Osteoblast (primary cell): ENCODE measurements around the gene CHD3. TPM values are rescaled to one million over a fixed set of nuclear protein-coding genes. Genes with fewer than 3 reads are reported as not detected.

Experiments
- DNase-seq: peaks from one replicate; pipeline ENCODE4 v3.0.0; 2011; ENCODE audit warnings: low spot score, mixed read lengths; ENCODE audit not compliant: insufficient read length; ENCODE audit errors: missing footprints
- H2AFZ ChIP-seq: 2 replicates; pipeline ENCODE4 v1.6.0; 2011; ENCODE audit warnings: mild to moderate bottlenecking, low read length
- H3K27ac ChIP-seq: 2 replicates; pipeline ENCODE4 v1.5.1; 2011; ENCODE audit warnings: mild to moderate bottlenecking, low read depth, low read length, moderate library complexity
- H3K27me3 ChIP-seq: 2 replicates; pipeline ENCODE4 v1.6.0; 2012; ENCODE audit warnings: mild to moderate bottlenecking, control low read depth, inconsistent platforms, low read length, moderate library complexity; ENCODE audit not compliant: insufficient read depth
- H3K36me3 ChIP-seq: 2 replicates; pipeline ENCODE4 v1.5.1; 2011; ENCODE audit warnings: mild to moderate bottlenecking, low read length, control low read depth, moderate library complexity; ENCODE audit not compliant: insufficient read depth
- H3K4me1 ChIP-seq: 2 replicates; pipeline ENCODE4 v1.5.1; 2011; ENCODE audit warnings: mild to moderate bottlenecking, low read length, control low read depth, moderate library complexity; ENCODE audit not compliant: insufficient read depth
- H3K4me2 ChIP-seq: 2 replicates; pipeline ENCODE4 v1.6.0; 2011; ENCODE audit warnings: mild to moderate bottlenecking, low read length; ENCODE audit not compliant: insufficient read depth
- H3K4me3 ChIP-seq: fragments of 200-600 bp; sonication (generic); 3 replicates; pipeline ENCODE4 v1.5.1; 2012; ENCODE audit warnings: mild to moderate bottlenecking, low read length, inconsistent platforms; ENCODE audit not compliant: insufficient read depth
- H3K79me2 ChIP-seq: 2 replicates; pipeline ENCODE4 v1.6.0; 2012; ENCODE audit warnings: mild to moderate bottlenecking, low read length, control low read depth, inconsistent platforms; ENCODE audit not compliant: insufficient read depth
- H3K9me3 ChIP-seq: 2 replicates; pipeline ENCODE4 v1.5.1; 2011; ENCODE audit warnings: low read depth, low read length, control low read depth
- H4K20me1 ChIP-seq: 2 replicates; pipeline ENCODE4 v1.6.0; 2012; ENCODE audit warnings: mild to moderate bottlenecking, low read length, control low read depth; ENCODE audit not compliant: insufficient read depth
- CTCF ChIP-seq: IDR thresholded peaks from 2 replicates; pipeline ENCODE4 v1.5.1; 2011; ENCODE audit warnings: mild to moderate bottlenecking, low read depth, low read length, moderate library complexity; ENCODE audit errors: extremely low read depth
- total RNA-seq: library from RNA; depleted of rRNA; stranded (reverse); fragments of >200 nt; gene quantifications from 2 replicates; pipeline ENCODE4 v1.2.3, GENCODE V29; 2012

Gene CHD3
- total RNA-seq, 1 donor, result 97.0 TPM

- peaks cover 26% of the 10 kb centered on the region for H3K79me2 ChIP-seq
- no peak for TF ChIP-seq CTCF
- H4K20me1 ChIP-seq, result peaks cover 36% of the 10 kb centered on the region
Measured at GRCh38 chr17:7849751-7850504, 38.7 kb upstream of the CHD3 start.

GRCh38 chr17:7850701-7851437, 37.7 kb upstream of the CHD3 start:
- H3K36me3 ChIP-seq, result peaks cover 46% of the 10 kb centered on the region
- no peak for TF ChIP-seq CTCF
- peaks cover 18% of the 10 kb centered on the region for H3K79me2 ChIP-seq

More at GRCh38 chr17:7849751-7850504, 38.7 kb upstream of the CHD3 start:
- Histone ChIP-seq H3K36me3 (peaks cover 46% of the 10 kb centered on the region), H3K27me3 (no peaks in the 10 kb centered on the region), H3K4me2 (no peak overlapping the region), H3K27ac (no peak overlapping the region), H3K4me1 (peaks cover 8% of the 10 kb centered on the region), H3K9me3 (no peaks in the 10 kb centered on the region), H2AFZ (no peak overlapping the region), H3K4me3 (no peak overlapping the region)
- no peak for DNase-seq

GRCh38 chr17:7851438-7852261, 36.9 kb upstream of the CHD3 start:
- peaks cover 31% of the 10 kb centered on the region for H4K20me1 ChIP-seq
- H3K4me3 ChIP-seq, result no peak overlapping the region
- H3K79me2 ChIP-seq, result peaks cover 11% of the 10 kb centered on the region
- H2AFZ ChIP-seq, result peak overlapping the region; percentile 33
- peak overlapping the region; percentile 33 for H3K4me2 ChIP-seq
- peak; percentile 99 for DNase-seq
- H3K27me3 ChIP-seq, result no peaks in the 10 kb centered on the region
- peak; percentile 86 for TF ChIP-seq CTCF
- H3K9me3 ChIP-seq, result no peaks in the 10 kb centered on the region
- H3K4me1 ChIP-seq, result peaks cover 17% of the 10 kb centered on the region
- no peak overlapping the region for H3K27ac ChIP-seq
- peaks cover 46% of the 10 kb centered on the region for H3K36me3 ChIP-seq

More at GRCh38 chr17:7850701-7851437, 37.7 kb upstream of the CHD3 start:
- no peak for DNase-seq
- Histone ChIP-seq H3K27me3 (no peaks in the 10 kb centered on the region), H3K4me1 (peaks cover 9% of the 10 kb centered on the region), H3K27ac (no peak overlapping the region), H2AFZ (no peak overlapping the region), H3K9me3 (no peaks in the 10 kb centered on the region), H4K20me1 (peaks cover 27% of the 10 kb centered on the region), H3K4me2 (no peak overlapping the region), H3K4me3 (no peak overlapping the region)
